BE2C (cell line): ENCODE data around the gene WNT9B.

Experiments used
- DNase-seq: peaks from one replicate; pipeline ENCODE4 v3.0.0-alpha.2; 2020
- H3K27me3 ChIP-seq: fragments of 250-450 bp; sonication (Bioruptor Pico); 2 replicates; pipeline ENCODE4 v1.5.1; 2020; ENCODE audit warnings: mild to moderate bottlenecking
- H3K36me3 ChIP-seq: fragments of 250-450 bp; sonication (Bioruptor Pico); 2 replicates; pipeline ENCODE4 v1.5.1; 2020; ENCODE audit warnings: mild to moderate bottlenecking
- H3K4me1 ChIP-seq: fragments of 250-450 bp; sonication (Bioruptor Pico); 2 replicates; pipeline ENCODE4 v1.5.1; 2020
- H3K4me3 ChIP-seq: 2 replicates; pipeline ENCODE4 v1.5.1; 2011; ENCODE audit warnings: low read depth, low read length
- H3K9me3 ChIP-seq: fragments of 250-450 bp; sonication (Bioruptor Pico); 2 replicates; pipeline ENCODE4 v1.5.1; 2020
- TF ChIP-seq, protein P1 (sequence below): IDR thresholded peaks from 2 replicates; pipeline ENCODE4 v1.5.1; 2012; ENCODE audit warnings: mild to moderate bottlenecking, low read depth, low read length

The WNT9B gene

DNA sequence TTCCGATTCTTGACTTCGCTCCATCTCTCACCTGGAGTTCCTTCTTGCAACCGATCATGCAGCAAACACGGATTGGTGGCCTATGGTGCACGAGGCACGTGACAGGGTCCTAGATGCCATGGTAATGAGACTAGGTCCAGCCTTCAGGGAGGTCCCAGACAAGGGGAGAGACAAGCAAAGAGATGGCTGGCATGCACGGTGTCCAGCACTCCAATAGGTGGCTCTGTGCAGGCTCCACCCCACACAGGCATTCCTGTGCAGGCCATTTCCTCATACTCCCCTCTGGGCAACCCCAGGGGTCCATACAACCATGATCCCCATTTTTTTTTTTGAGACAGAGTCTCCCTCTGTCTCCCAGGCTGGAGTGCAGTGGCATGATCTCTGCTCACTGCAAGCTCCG is 31.3 kb downstream of the WNT9B start:
- TF ChIP-seq, protein P1, sequence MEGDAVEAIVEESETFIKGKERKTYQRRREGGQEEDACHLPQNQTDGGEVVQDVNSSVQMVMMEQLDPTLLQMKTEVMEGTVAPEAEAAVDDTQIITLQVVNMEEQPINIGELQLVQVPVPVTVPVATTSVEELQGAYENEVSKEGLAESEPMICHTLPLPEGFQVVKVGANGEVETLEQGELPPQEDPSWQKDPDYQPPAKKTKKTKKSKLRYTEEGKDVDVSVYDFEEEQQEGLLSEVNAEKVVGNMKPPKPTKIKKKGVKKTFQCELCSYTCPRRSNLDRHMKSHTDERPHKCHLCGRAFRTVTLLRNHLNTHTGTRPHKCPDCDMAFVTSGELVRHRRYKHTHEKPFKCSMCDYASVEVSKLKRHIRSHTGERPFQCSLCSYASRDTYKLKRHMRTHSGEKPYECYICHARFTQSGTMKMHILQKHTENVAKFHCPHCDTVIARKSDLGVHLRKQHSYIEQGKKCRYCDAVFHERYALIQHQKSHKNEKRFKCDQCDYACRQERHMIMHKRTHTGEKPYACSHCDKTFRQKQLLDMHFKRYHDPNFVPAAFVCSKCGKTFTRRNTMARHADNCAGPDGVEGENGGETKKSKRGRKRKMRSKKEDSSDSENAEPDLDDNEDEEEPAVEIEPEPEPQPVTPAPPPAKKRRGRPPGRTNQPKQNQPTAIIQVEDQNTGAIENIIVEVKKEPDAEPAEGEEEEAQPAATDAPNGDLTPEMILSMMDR = no peak
- H3K27me3 ChIP-seq = no peaks in the 10 kb centered on the region
- H3K4me3 ChIP-seq = no peak overlapping the region
- DNase-seq = no peak
- H3K4me1 ChIP-seq = no peaks in the 10 kb centered on the region
- no peaks in the 10 kb centered on the region for H3K9me3 ChIP-seq
- H3K36me3 ChIP-seq = no peaks in the 10 kb centered on the region

GRCh38 chr17:46883871-46884520 is 32.6 kb downstream of the WNT9B start:
- no peaks in the 10 kb centered on the region for H3K36me3 ChIP-seq
- no peaks in the 10 kb centered on the region for H3K27me3 ChIP-seq
- DNase-seq = no peak
- H3K9me3 ChIP-seq = no peaks in the 10 kb centered on the region
- H3K4me3 ChIP-seq = no peak overlapping the region
- H3K4me1 ChIP-seq = no peaks in the 10 kb centered on the region
- TF ChIP-seq, protein P1 = no peak

- no peaks in the 10 kb centered on the region for H3K9me3 ChIP-seq
- no peak for DNase-seq
- no peak overlapping the region for H3K4me3 ChIP-seq
- no peaks in the 10 kb centered on the region for H3K4me1 ChIP-seq
- no peaks in the 10 kb centered on the region for H3K27me3 ChIP-seq
- TF ChIP-seq, protein P1 = no peak
- no peaks in the 10 kb centered on the region for H3K36me3 ChIP-seq
Measured at GRCh38 chr17:46884552-46884951, 33.2 kb downstream of the WNT9B start.

DNA sequence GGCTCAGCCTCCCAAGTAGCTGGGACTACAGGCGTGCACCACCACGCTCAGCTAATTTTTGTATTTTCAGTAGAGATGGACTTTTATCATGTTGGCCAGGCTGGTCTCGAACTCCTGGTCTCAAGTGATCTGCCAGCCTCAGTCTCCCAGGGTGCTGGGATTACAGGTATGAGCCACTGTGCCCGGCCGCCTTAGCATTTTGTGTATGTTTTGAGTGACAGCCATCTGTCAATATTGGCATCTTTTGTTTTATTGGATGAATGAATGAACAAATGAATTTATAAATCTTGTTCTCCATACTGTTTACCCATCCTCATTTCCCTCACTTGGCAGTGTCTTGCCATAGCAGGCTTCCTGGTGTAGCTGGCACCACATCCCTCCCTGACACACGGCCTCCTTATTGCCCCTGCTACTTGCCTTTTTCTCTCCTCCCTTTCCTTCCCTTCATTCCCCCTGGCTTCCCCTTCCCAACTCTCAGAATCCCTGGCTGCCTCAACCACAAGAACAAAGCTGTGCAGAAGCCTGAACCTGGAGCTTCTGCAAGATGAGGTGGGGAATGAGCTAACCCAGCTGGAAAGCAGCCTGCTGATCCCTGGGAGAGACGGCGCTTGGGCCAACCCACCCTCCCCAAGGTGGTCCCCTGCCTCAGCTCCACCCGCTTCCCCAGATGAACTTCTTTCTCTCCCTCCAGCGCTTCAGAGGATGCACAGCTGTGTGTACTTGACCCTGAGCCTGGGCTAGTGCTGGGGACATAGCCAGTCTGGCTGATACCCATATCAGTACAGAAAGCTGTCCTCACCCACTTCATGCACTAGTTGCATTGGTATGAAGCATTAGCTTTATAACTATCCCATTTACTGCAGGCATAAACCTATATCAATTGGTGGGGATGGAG is 34.3 kb downstream of the WNT9B start:
- H3K9me3 ChIP-seq = no peaks in the 10 kb centered on the region
- no peak overlapping the region for H3K4me3 ChIP-seq
- DNase-seq = no peak
- no peaks in the 10 kb centered on the region for H3K4me1 ChIP-seq
- TF ChIP-seq, protein P1 = no peak
- no peaks in the 10 kb centered on the region for H3K27me3 ChIP-seq
- H3K36me3 ChIP-seq = no peaks in the 10 kb centered on the region

- TF ChIP-seq, protein P1 = no peak
- H3K27me3 ChIP-seq = no peaks in the 10 kb centered on the region
- no peak for DNase-seq
- H3K9me3 ChIP-seq = no peaks in the 10 kb centered on the region
- no peaks in the 10 kb centered on the region for H3K36me3 ChIP-seq
- H3K4me1 ChIP-seq = no peaks in the 10 kb centered on the region
- no peak overlapping the region for H3K4me3 ChIP-seq
Measured at GRCh38 chr17:46886310-46886663, 34.9 kb downstream of the WNT9B start.

DNA sequence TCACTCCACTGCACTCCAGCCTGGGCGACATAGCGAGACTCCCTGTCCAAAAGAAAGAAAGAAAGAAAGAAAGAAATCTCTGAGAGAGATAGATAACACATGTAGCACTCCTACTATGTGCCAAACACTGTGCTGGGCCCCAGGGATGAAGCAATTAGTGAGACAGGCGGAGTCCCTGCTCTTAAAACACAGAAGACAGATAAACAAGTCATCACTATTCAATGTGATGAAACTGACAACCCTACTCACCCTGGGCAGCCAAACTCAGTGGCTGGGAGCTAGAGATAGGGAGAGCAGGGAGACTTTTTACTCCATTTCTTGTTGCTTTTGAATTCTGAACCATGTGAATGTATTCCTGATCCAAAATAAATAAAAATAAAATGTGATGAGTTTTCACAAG is 36.3 kb downstream of the WNT9B start:
- H3K36me3 ChIP-seq = no peaks in the 10 kb centered on the region
- TF ChIP-seq, protein P1 = no peak
- H3K4me1 ChIP-seq = no peaks in the 10 kb centered on the region
- H3K9me3 ChIP-seq = no peaks in the 10 kb centered on the region
- peaks cover 5% of the 10 kb centered on the region; the same call in 1 of the 2 replicates for H3K27me3 ChIP-seq
- H3K4me3 ChIP-seq = no peak overlapping the region
- DNase-seq = no peak
